ENCODE measurements around the gene VWF. TPM values are rescaled to one million over a fixed set of nuclear protein-coding genes. Genes with fewer than 3 reads are reported as not detected.

The VWF gene
- total RNA-seq, 2 experiments from 2014 or later = 0.11 to 0.13 TPM

- Mint-ChIP-seq H3K36me3 (ENCODE audit: low read depth) (no peaks in the 10 kb centered on the region), H3K27me3 (no peaks in the 10 kb centered on the region), H3K4me3 (no peak overlapping the region), H3K27ac (no peak overlapping the region), H3K9me3 (no peaks in the 10 kb centered on the region), H3K4me1 (ENCODE audit: low read depth) (no peaks in the 10 kb centered on the region)
- ChIA-PET POLR2A (no interaction called here), CTCF (interaction anchor here (2.1 kb wide), 1 partner anchor 19 kb away, joined by 12 read pairs; no protein-coding TSS in a partner anchor)
- DNase-seq (no peak), ATAC-seq (no peak)
- intact Hi-C loops (cut with micrococcal nuclease) = no loop called here
- no peak for TF ChIP-seq CTCF (IDR thresholded peaks at IDR 0.05)
Measured at GRCh38 chr12:5969974-5970690, 154.3 kb downstream of the VWF start.

- DNase-seq (no peak), ATAC-seq (no peak)
- ChIA-PET POLR2A (no interaction called here), CTCF (interaction anchor here (2.1 kb wide), 1 partner anchor 19 kb away, joined by 12 read pairs; no protein-coding TSS in a partner anchor)
- intact Hi-C loops (cut with micrococcal nuclease) = no loop called here
- Mint-ChIP-seq H3K9me3 (no peaks in the 10 kb centered on the region), H3K36me3 (ENCODE audit: low read depth) (no peaks in the 10 kb centered on the region), H3K27me3 (peaks cover 2% of the 10 kb centered on the region), H3K27ac (no peak overlapping the region), H3K4me1 (ENCODE audit: low read depth) (no peaks in the 10 kb centered on the region), H3K4me3 (no peak overlapping the region)
- no peak for TF ChIP-seq CTCF (IDR thresholded peaks at IDR 0.05)
Measured at GRCh38 chr12:5969156-5969973, 155.1 kb downstream of the VWF start.

- Mint-ChIP-seq H3K4me3 (no peak overlapping the region), H3K4me1 (ENCODE audit: low read depth) (no peaks in the 10 kb centered on the region), H3K27ac (no peak overlapping the region), H3K27me3 (peaks cover 2% of the 10 kb centered on the region), H3K9me3 (no peaks in the 10 kb centered on the region), H3K36me3 (ENCODE audit: low read depth) (no peaks in the 10 kb centered on the region)
- ATAC-seq = no peak
- ChIA-PET CTCF (interaction anchor here (3.1 kb wide), 1 partner anchor 71 kb away, joined by 28 read pairs; no protein-coding TSS in a partner anchor), POLR2A (no interaction called here)
- intact Hi-C loops (cut with micrococcal nuclease) = no loop called here
- no peak for DNase-seq
- TF ChIP-seq CTCF (IDR thresholded peaks at IDR 0.05) = no peak
Measured at GRCh38 chr12:5967645-5968415, 156.6 kb downstream of the VWF start.

- Mint-ChIP-seq H3K36me3 (ENCODE audit: low read depth) (no peaks in the 10 kb centered on the region), H3K27me3 (peaks cover 2% of the 10 kb centered on the region), H3K4me3 (no peak overlapping the region), H3K27ac (no peak overlapping the region), H3K9me3 (no peaks in the 10 kb centered on the region), H3K4me1 (ENCODE audit: low read depth) (no peaks in the 10 kb centered on the region)
- ChIA-PET CTCF (interaction anchor here (1.3 to 3.1 kb wide), 4 partner anchors 10 to 72 kb away, joined by 4 to 28 read pairs (median 4); no protein-coding TSS in a partner anchor), POLR2A (no interaction called here)
- no peak for ATAC-seq
- intact Hi-C loops (cut with micrococcal nuclease) = no loop called here
- DNase-seq = no peak
- TF ChIP-seq CTCF (IDR thresholded peaks at IDR 0.05) = no peak
Measured at GRCh38 chr12:5966486-5967095, 157.9 kb downstream of the VWF start.
